ENCODE data around the gene FBXO28.
"Not testable (repeated sequence)": the region's sequence is repeated elsewhere in the genome, so short reads cannot be mapped to it uniquely, and the experiment has no call there.

Gene FBXO28

GRCh38 chr1:224198572-224198971 is 84.7 kb downstream of the FBXO28 start:
- Mint-ChIP-seq H3K4me3 (no peak overlapping the region), H3K27me3 (no peaks in the 10 kb centered on the region), H3K36me3 (peaks cover 19 to 23% of the 10 kb centered on the region in 2 donors), H3K9me3 (no peaks in the 10 kb centered on the region), H3K4me1 (peaks cover 22 to 37% of the 10 kb centered on the region in 2 donors), H3K27ac (no peak overlapping the region)
- DNase-seq (no peak), ATAC-seq (replicated peaks) (no peak)

- Mint-ChIP-seq H3K36me3 (peaks cover 13 to 15% of the 10 kb centered on the region in 2 donors), H3K9me3 (no peaks in the 10 kb centered on the region), H3K27ac (no peak overlapping the region), H3K4me3 (no peak overlapping the region), H3K27me3 (no peaks in the 10 kb centered on the region), H3K4me1 (peaks cover 28 to 45% of the 10 kb centered on the region in 2 donors)
- DNase-seq (no peak), ATAC-seq (replicated peaks) (no peak)
Observed at GRCh38 chr1:224199679-224200078, 85.8 kb downstream of the FBXO28 start.

- H3K4me1 Mint-ChIP-seq: peaks cover 34 to 48% of the 10 kb centered on the region in 2 donors
- H3K27ac Mint-ChIP-seq: no peak overlapping the region
- H3K4me3 Mint-ChIP-seq: no peak overlapping the region
- no peaks in the 10 kb centered on the region for H3K27me3 Mint-ChIP-seq
- no peaks in the 10 kb centered on the region for H3K9me3 Mint-ChIP-seq
- DNase-seq (no peak), ATAC-seq (replicated peaks) (no peak)
- H3K36me3 Mint-ChIP-seq: peaks cover 3 to 9% of the 10 kb centered on the region in 2 donors
Observed at GRCh38 chr1:224201383-224201782, 87.5 kb downstream of the FBXO28 start.

GRCh38 chr1:224201853-224202252 is 87.9 kb downstream of the FBXO28 start:
- Mint-ChIP-seq H3K36me3 (peaks cover 3 to 9% of the 10 kb centered on the region in 2 donors), H3K27ac (no peak overlapping the region), H3K4me1 (peaks cover 34 to 48% of the 10 kb centered on the region in 2 donors), H3K27me3 (no peaks in the 10 kb centered on the region), H3K9me3 (no peaks in the 10 kb centered on the region), H3K4me3 (no peak overlapping the region)
- ATAC-seq (replicated peaks) (no peak), DNase-seq (no peak)

GRCh38 chr1:224203243-224204016 is 89.5 kb downstream of the FBXO28 start:
- H3K4me3 Mint-ChIP-seq: peak overlapping the region; percentile 46 to 67
- no peaks in the 10 kb centered on the region for H3K9me3 Mint-ChIP-seq
- DNase-seq: peak; percentile 69
- H3K27ac Mint-ChIP-seq: peak overlapping the region; percentile 42
- peak; percentile 87 to 91 for ATAC-seq (replicated peaks)
- H3K4me1 Mint-ChIP-seq: peaks cover 34 to 44% of the 10 kb centered on the region in 2 donors
- H3K27me3 Mint-ChIP-seq: no peaks in the 10 kb centered on the region
- H3K36me3 Mint-ChIP-seq: peaks cover 3 to 6% of the 10 kb centered on the region in 2 donors

- DNase-seq: peak; percentile 20
- H3K27ac Mint-ChIP-seq: peak overlapping the region; percentile 92
- no peaks in the 10 kb centered on the region for H3K27me3 Mint-ChIP-seq
- H3K36me3 Mint-ChIP-seq: peaks cover 3 to 6% of the 10 kb centered on the region in 2 donors
- peaks cover 36 to 48% of the 10 kb centered on the region in 2 donors for H3K4me1 Mint-ChIP-seq
- peak overlapping the region; percentile 77 to 85 for H3K4me3 Mint-ChIP-seq
- peak; percentile 60 to 63 for ATAC-seq (replicated peaks)
- no peaks in the 10 kb centered on the region for H3K9me3 Mint-ChIP-seq
Observed at GRCh38 chr1:224205438-224205840, 91.5 kb downstream of the FBXO28 start.

GRCh38 chr1:224205931-224206538 is 92.1 kb downstream of the FBXO28 start:
- H3K9me3 Mint-ChIP-seq; ATAC-seq (replicated peaks); H3K27me3 Mint-ChIP-seq; DNase-seq; H3K36me3 Mint-ChIP-seq: not testable (repeated sequence)
- peak overlapping the region; percentile 77 to 85 for H3K4me3 Mint-ChIP-seq
- H3K27ac Mint-ChIP-seq: peak overlapping the region; percentile 92
- peaks cover 36 to 50% of the 10 kb centered on the region in 2 donors for H3K4me1 Mint-ChIP-seq

- H3K36me3 Mint-ChIP-seq: no peaks in the 10 kb centered on the region
- no peak overlapping the region for H3K4me3 Mint-ChIP-seq
- H3K9me3 Mint-ChIP-seq: no peaks in the 10 kb centered on the region
- ATAC-seq (replicated peaks) (no peak), DNase-seq (no peak)
- H3K27me3 Mint-ChIP-seq: no peaks in the 10 kb centered on the region
- H3K27ac Mint-ChIP-seq: no peak overlapping the region
- H3K4me1 Mint-ChIP-seq: peaks cover 14 to 32% of the 10 kb centered on the region in 2 donors
Observed at GRCh38 chr1:224211206-224211962, 97.5 kb downstream of the FBXO28 start.

Data from stimulated activated naive B cell treated with anti-CD40 and anti-IgM and Interleukin-4, amounts not matched to agents 10 μg/mL and 1 μg/mL and 100 μg/mL, for 72 hours (primary cell).